Measurements from ENCODE around the gene MARK3.

Gene MARK3

GRCh38 chr14:103396463-103396862 lies 11.2 kb downstream of the MARK3 start:
- no peak overlapping the region for H2AK5ac ChIP-seq (ENCODE audit: low read length)
- H4K8ac ChIP-seq (ENCODE audit: low read depth, low read length), result no peak overlapping the region
- H3K14ac ChIP-seq (ENCODE audit: low read length), result no peak overlapping the region
- no peaks in the 10 kb centered on the region for H3K79me1 ChIP-seq (ENCODE audit: low read length)
- no peaks in the 10 kb centered on the region for H3K27me3 ChIP-seq (ENCODE audit: insufficient read depth, low read length)
- no peak overlapping the region for H4K12ac ChIP-seq (ENCODE audit: low read depth, low read length)
- WGBS (ENCODE audit: extremely low coverage, insufficient coverage, insufficient read length), result no CpG with 5 or more reads among the region's 2 CpGs
- H2BK120ac ChIP-seq (ENCODE audit: insufficient read depth, low read length, poor library complexity), result no peak overlapping the region
- H2BK5ac ChIP-seq (ENCODE audit: low read depth, low read length, poor library complexity), result no peak overlapping the region
- peak overlapping the region; percentile 81 for H3K4ac ChIP-seq (ENCODE audit: low read depth, low read length)
- H2AFZ ChIP-seq (ENCODE audit: insufficient read depth, low read length, poor library complexity), result no peak overlapping the region
- no peak overlapping the region for H3K23ac ChIP-seq (ENCODE audit: low read length)
- no peak overlapping the region for H3K4me2 ChIP-seq (ENCODE audit: low read length)
- H3K79me2 ChIP-seq (ENCODE audit: control insufficient read depth, insufficient read depth, low read length, poor library complexity), result peaks cover 11% of the 10 kb centered on the region
- no peaks in the 10 kb centered on the region for H3K36me3 ChIP-seq (ENCODE audit: control insufficient read depth in 1 of 2, insufficient read depth in 2 of 2, low read length in 2 of 2)
- H3K9ac ChIP-seq (ENCODE audit: low read length), result no peak overlapping the region
- no peak overlapping the region for H4K91ac ChIP-seq (ENCODE audit: low read depth, low read length)
- no peak overlapping the region for H2BK12ac ChIP-seq (ENCODE audit: low read length)
- peaks cover 0 to 4% of the 10 kb centered on the region in 2 experiments for H3K4me1 ChIP-seq (ENCODE audit: control insufficient read depth in 1 of 2, insufficient read depth in 2 of 2, low read length in 2 of 2)
- DNase-seq, result no peak
- no peak overlapping the region for H3K18ac ChIP-seq (ENCODE audit: low read length)
- no peaks in the 10 kb centered on the region for H3K9me3 ChIP-seq (ENCODE audit: insufficient read depth, low read depth, low read length)
- H3K27ac ChIP-seq (ENCODE audit: low read depth, low read length), result no peak overlapping the region
- H3K4me3 ChIP-seq (ENCODE audit: low read depth, low read length), result no peak overlapping the region

- Histone ChIP-seq H3K23ac (ENCODE audit: low read length) (no peak overlapping the region), H3K79me2 (ENCODE audit: control insufficient read depth, insufficient read depth, low read length, poor library complexity) (peaks cover 7% of the 10 kb centered on the region), H3K4me1 (ENCODE audit: control insufficient read depth in 1 of 2, insufficient read depth in 2 of 2, low read length in 2 of 2) (peaks cover 0 to 8% of the 10 kb centered on the region in 2 experiments), H3K27me3 (ENCODE audit: insufficient read depth, low read length) (no peaks in the 10 kb centered on the region), H3K4ac (ENCODE audit: low read depth, low read length) (peak overlapping the region; percentile 78), H3K4me2 (ENCODE audit: low read length) (no peak overlapping the region), H2BK5ac (ENCODE audit: low read depth, low read length, poor library complexity) (no peak overlapping the region), H2BK120ac (ENCODE audit: insufficient read depth, low read length, poor library complexity) (no peak overlapping the region), H3K79me1 (ENCODE audit: low read length) (no peaks in the 10 kb centered on the region), H3K14ac (ENCODE audit: low read length) (no peak overlapping the region), H3K36me3 (ENCODE audit: control insufficient read depth in 1 of 2, insufficient read depth in 2 of 2, low read length in 2 of 2) (no peaks in the 10 kb centered on the region), H4K12ac (ENCODE audit: low read depth, low read length) (no peak overlapping the region), H3K4me3 (ENCODE audit: low read depth, low read length) (no peak overlapping the region), H4K91ac (ENCODE audit: low read depth, low read length) (no peak overlapping the region), H3K9me3 (ENCODE audit: insufficient read depth, low read depth, low read length) (no peaks in the 10 kb centered on the region), H3K18ac (ENCODE audit: low read length) (no peak overlapping the region), H2BK12ac (ENCODE audit: low read length) (no peak overlapping the region), H2AK5ac (ENCODE audit: low read length) (no peak overlapping the region), H3K9ac (ENCODE audit: low read length) (no peak overlapping the region), H3K27ac (ENCODE audit: low read depth, low read length) (no peak overlapping the region), H4K8ac (ENCODE audit: low read depth, low read length) (no peak overlapping the region), H2AFZ (ENCODE audit: insufficient read depth, low read length, poor library complexity) (no peak overlapping the region)
- DNase-seq, result no peak
- no CpG with 5 or more reads among the region's 7 CpGs for WGBS (ENCODE audit: extremely low coverage, insufficient coverage, insufficient read length)
Measured at GRCh38 chr14:103398427-103399195, 13.4 kb downstream of the MARK3 start.

GRCh38 chr14:103400537-103400936 lies 15.3 kb downstream of the MARK3 start:
- H3K4ac ChIP-seq (ENCODE audit: low read depth, low read length), result peak overlapping the region; percentile 58
- no peak overlapping the region for H3K4me2 ChIP-seq (ENCODE audit: low read length)
- H3K18ac ChIP-seq (ENCODE audit: low read length), result no peak overlapping the region
- H3K4me3 ChIP-seq (ENCODE audit: low read depth, low read length), result no peak overlapping the region
- no peak overlapping the region for H3K27ac ChIP-seq (ENCODE audit: low read depth, low read length)
- H2BK120ac ChIP-seq (ENCODE audit: insufficient read depth, low read length, poor library complexity), result no peak overlapping the region
- no peak overlapping the region for H3K23ac ChIP-seq (ENCODE audit: low read length)
- no peaks in the 10 kb centered on the region for H3K79me1 ChIP-seq (ENCODE audit: low read length)
- no peak overlapping the region for H2AK5ac ChIP-seq (ENCODE audit: low read length)
- H3K14ac ChIP-seq (ENCODE audit: low read length), result no peak overlapping the region
- H4K12ac ChIP-seq (ENCODE audit: low read depth, low read length), result no peak overlapping the region
- no peak overlapping the region for H4K8ac ChIP-seq (ENCODE audit: low read depth, low read length)
- no peak overlapping the region for H2BK12ac ChIP-seq (ENCODE audit: low read length)
- no peaks in the 10 kb centered on the region for H3K9me3 ChIP-seq (ENCODE audit: insufficient read depth, low read depth, low read length)
- no peak overlapping the region for H3K9ac ChIP-seq (ENCODE audit: low read length)
- H3K36me3 ChIP-seq (ENCODE audit: control insufficient read depth in 1 of 2, insufficient read depth in 2 of 2, low read length in 2 of 2), result peaks cover 2 to 3% of the 10 kb centered on the region in 2 experiments
- H4K91ac ChIP-seq (ENCODE audit: low read depth, low read length), result no peak overlapping the region
- peaks cover 0 to 7% of the 10 kb centered on the region in 2 experiments for H3K4me1 ChIP-seq (ENCODE audit: control insufficient read depth in 1 of 2, insufficient read depth in 2 of 2, low read length in 2 of 2)
- no peak for DNase-seq
- H2BK5ac ChIP-seq (ENCODE audit: low read depth, low read length, poor library complexity), result no peak overlapping the region
- H3K27me3 ChIP-seq (ENCODE audit: insufficient read depth, low read length), result no peaks in the 10 kb centered on the region
- no CpG with 5 or more reads among the region's 4 CpGs for WGBS (ENCODE audit: extremely low coverage, insufficient coverage, insufficient read length)
- H3K79me2 ChIP-seq (ENCODE audit: control insufficient read depth, insufficient read depth, low read length, poor library complexity), result peaks cover 5% of the 10 kb centered on the region
- no peak overlapping the region for H2AFZ ChIP-seq (ENCODE audit: insufficient read depth, low read length, poor library complexity)

- Histone ChIP-seq H3K23ac (ENCODE audit: low read length) (no peak overlapping the region), H2AFZ (ENCODE audit: insufficient read depth, low read length, poor library complexity) (no peak overlapping the region), H3K14ac (ENCODE audit: low read length) (no peak overlapping the region), H4K12ac (ENCODE audit: low read depth, low read length) (no peak overlapping the region), H2AK5ac (ENCODE audit: low read length) (no peak overlapping the region), H3K9me3 (ENCODE audit: insufficient read depth, low read depth, low read length) (no peaks in the 10 kb centered on the region), H3K4me1 (ENCODE audit: control insufficient read depth in 1 of 2, insufficient read depth in 2 of 2, low read length in 2 of 2) (peaks cover 0 to 7% of the 10 kb centered on the region in 2 experiments), H4K91ac (ENCODE audit: low read depth, low read length) (no peak overlapping the region), H2BK120ac (ENCODE audit: insufficient read depth, low read length, poor library complexity) (no peak overlapping the region), H3K4me2 (ENCODE audit: low read length) (no peak overlapping the region), H3K36me3 (ENCODE audit: control insufficient read depth in 1 of 2, insufficient read depth in 2 of 2, low read length in 2 of 2) (peaks cover 7 to 8% of the 10 kb centered on the region in 2 experiments), H3K27ac (ENCODE audit: low read depth, low read length) (peak overlapping the region; percentile 18), H3K27me3 (ENCODE audit: insufficient read depth, low read length) (no peaks in the 10 kb centered on the region), H3K4me3 (ENCODE audit: low read depth, low read length) (no peak overlapping the region), H4K8ac (ENCODE audit: low read depth, low read length) (no peak overlapping the region), H3K9ac (ENCODE audit: low read length) (no peak overlapping the region), H3K79me1 (ENCODE audit: low read length) (no peaks in the 10 kb centered on the region), H3K4ac (ENCODE audit: low read depth, low read length) (peak overlapping the region; percentile 62), H2BK12ac (ENCODE audit: low read length) (no peak overlapping the region), H2BK5ac (ENCODE audit: low read depth, low read length, poor library complexity) (no peak overlapping the region), H3K79me2 (ENCODE audit: control insufficient read depth, insufficient read depth, low read length, poor library complexity) (peaks cover 2% of the 10 kb centered on the region), H3K18ac (ENCODE audit: low read length) (no peak overlapping the region)
- no CpG with 5 or more reads among the region's 10 CpGs for WGBS (ENCODE audit: extremely low coverage, insufficient coverage, insufficient read length)
- no peak for DNase-seq
Measured at GRCh38 chr14:103401223-103402214, 16.3 kb downstream of the MARK3 start.
